IPS DF 4.7 (cell line): ENCODE data around the gene CST7.
"Not testable (repeated sequence)": the region's sequence is repeated elsewhere in the genome, so short reads cannot be mapped to it uniquely, and the experiment has no call there.

Experiments
- DNase-seq: peaks from one replicate; pipeline ENCODE4 v3.0.0-alpha.2; 2013; ENCODE audit warnings: low spot score; ENCODE audit errors: extremely low read depth

CST7 gene

GRCh38 chr20:24929867-24930723 lies 19.0 kb upstream of the CST7 start:
- not testable (repeated sequence) for DNase-seq

GRCh38 chr20:24930724-24931688 lies 18.1 kb upstream of the CST7 start:
- not testable (repeated sequence) for DNase-seq

GRCh38 chr20:24931893-24932292 lies 17.2 kb upstream of the CST7 start:
- DNase-seq, result not testable (repeated sequence)

- no peak for DNase-seq
Observed at GRCh38 chr20:24933266-24933908, 15.7 kb upstream of the CST7 start.

GRCh38 chr20:24934101-24934661 lies 14.9 kb upstream of the CST7 start:
- no peak for DNase-seq

GRCh38 chr20:24934716-24935115 lies 14.4 kb upstream of the CST7 start:
- no peak for DNase-seq

- no peak for DNase-seq
Observed at GRCh38 chr20:24935140-24935539, 13.9 kb upstream of the CST7 start.

- DNase-seq, result no peak
Observed at GRCh38 chr20:24935766-24936525, 13.1 kb upstream of the CST7 start.

- DNase-seq, result no peak
Observed at GRCh38 chr20:24936526-24937407, 12.3 kb upstream of the CST7 start.

- DNase-seq, result no peak
Observed at GRCh38 chr20:24937579-24937978, 11.5 kb upstream of the CST7 start.

- no peak for DNase-seq
Observed at GRCh38 chr20:24938498-24938897, 10.6 kb upstream of the CST7 start.

- no peak for DNase-seq
Observed at GRCh38 chr20:24939036-24939435, 10.0 kb upstream of the CST7 start.

GRCh38 chr20:24942679-24943078 lies 6.4 kb upstream of the CST7 start:
- DNase-seq, result no peak

GRCh38 chr20:24943196-24943595 lies 5.9 kb upstream of the CST7 start:
- DNase-seq, result no peak

- DNase-seq, result no peak
Observed at GRCh38 chr20:24943731-24944130, 5.3 kb upstream of the CST7 start.

GRCh38 chr20:24946376-24946775 lies 2.7 kb upstream of the CST7 start:
- DNase-seq, result not testable (repeated sequence)

- not testable (repeated sequence) for DNase-seq
Observed at GRCh38 chr20:24948396-24948938, 602 bp upstream of the CST7 start.

GRCh38 chr20:24949756-24950127 lies 673 bp downstream of the CST7 start:
- no peak for DNase-seq

GRCh38 chr20:24950128-24950835 lies 1.2 kb downstream of the CST7 start:
- no peak for DNase-seq
